Liver (tissue), 9 donors: ENCODE data around the gene FKBP11. TPM values are rescaled to one million over a fixed set of nuclear protein-coding genes. Genes with fewer than 3 reads are reported as not detected.

ENCODE experiments used
- DNase-seq: peaks from one replicate; pipeline ENCODE4 v3.0.0-alpha.2; 2017; ENCODE audit warnings: low spot score
- H3K27ac ChIP-seq, 2 donors: one replicate each; pipeline ENCODE4 v1.7.0; 2013; ENCODE audit warnings: inconsistent platforms in 2 of 2, low read length in 2 of 2, control low read depth in 1 of 2, low read depth in 1 of 2, mild to moderate bottlenecking in 1 of 2
- H3K27me3 ChIP-seq, 4 donors: one replicate each; pipeline versions ENCODE4 v1.6.1 to v1.7.0; 2013; ENCODE audit warnings: low read length in 3 of 4, inconsistent platforms in 1 of 4, mild to moderate bottlenecking in 1 of 4, moderate library complexity in 1 of 4; ENCODE audit not compliant: control insufficient read depth in 4 of 4, insufficient read depth in 4 of 4
- H3K36me3 ChIP-seq, 4 donors: one replicate each; pipeline versions ENCODE4 v1.6.1 to v1.7.0; 2013; ENCODE audit warnings: low read length in 3 of 4, mild to moderate bottlenecking in 3 of 4, low read depth in 1 of 4, moderate library complexity in 1 of 4; ENCODE audit not compliant: control insufficient read depth in 4 of 4, insufficient read depth in 3 of 4
- H3K4me1 ChIP-seq, 4 donors: one replicate each; pipeline versions ENCODE4 v1.6.1 to v1.7.0; 2013; ENCODE audit warnings: low read length in 3 of 4, mild to moderate bottlenecking in 3 of 4, moderate library complexity in 1 of 4; ENCODE audit not compliant: control insufficient read depth in 4 of 4, insufficient read depth in 4 of 4
- H3K4me3 ChIP-seq, 3 donors: one replicate each; pipeline versions ENCODE4 v1.6.1 to v1.7.0; 2013; ENCODE audit warnings: low read length in 3 of 3, control low read depth in 1 of 3, low read depth in 1 of 3, mild to moderate bottlenecking in 1 of 3
- H3K9ac ChIP-seq, 2 donors: one replicate each; pipeline ENCODE4 v1.7.0; 2013; ENCODE audit warnings: low read length in 2 of 2, mild to moderate bottlenecking in 2 of 2, moderate library complexity in 2 of 2, control low read depth in 1 of 2, low read depth in 1 of 2
- H3K9me3 ChIP-seq, 4 donors: one replicate each; pipeline versions ENCODE4 v1.6.1 to v1.7.0; 2013; ENCODE audit warnings: low read length in 3 of 4; ENCODE audit not compliant: control insufficient read depth in 4 of 4
- EGR1 ChIP-seq, 2 donors: IDR thresholded peaks; 2 replicates each; pipeline ENCODE4 v1.6.1; 2016 to 2018; ENCODE audit warnings: antibody characterized with exemption in 2 of 2, low read depth in 2 of 2
- FOXA1 ChIP-seq: IDR thresholded peaks from 2 replicates; pipeline ENCODE4 v1.6.1; 2016; ENCODE audit warnings: antibody characterized with exemption
- FOXA2 ChIP-seq: IDR thresholded peaks from 2 replicates; pipeline ENCODE4 v1.6.1; 2016; ENCODE audit warnings: antibody characterized with exemption
- GABPA ChIP-seq, 2 donors: IDR thresholded peaks in 1 of 2; conservative IDR thresholded peaks in 1 of 2; 2 replicates each; pipeline ENCODE4 v1.6.1; 2016; ENCODE audit warnings: antibody characterized with exemption in 2 of 2, mild to moderate bottlenecking in 1 of 2, moderate library complexity in 1 of 2
- HNF4A ChIP-seq, 2 donors: conservative IDR thresholded peaks; 2 replicates each; pipeline ENCODE4 v1.6.1; 2016; ENCODE audit warnings: antibody characterized with exemption in 2 of 2, mild to moderate bottlenecking in 2 of 2
- JUND ChIP-seq, 2 donors: IDR thresholded peaks; 2 replicates each; pipeline ENCODE4 v1.6.1; 2016; ENCODE audit warnings: antibody characterized with exemption in 2 of 2
- NR2F2 ChIP-seq: IDR thresholded peaks from 2 replicates; pipeline ENCODE4 v1.6.1; 2016; ENCODE audit warnings: antibody characterized with exemption
- RAD21 ChIP-seq, 2 donors: IDR thresholded peaks; 2 replicates each; pipeline ENCODE4 v1.6.1; 2016; ENCODE audit warnings: antibody characterized with exemption in 2 of 2, mild to moderate bottlenecking in 2 of 2
- RXRA ChIP-seq, 2 donors: IDR thresholded peaks; 2 replicates each; pipeline ENCODE4 v1.6.1; 2017 to 2018; ENCODE audit warnings: antibody characterized with exemption in 2 of 2, mild to moderate bottlenecking in 1 of 2
- SP1 ChIP-seq: IDR thresholded peaks from 2 replicates; pipeline ENCODE4 v1.6.1; 2018; ENCODE audit warnings: antibody characterized with exemption, mild to moderate bottlenecking
- TAF1 ChIP-seq: conservative IDR thresholded peaks from 2 replicates; pipeline ENCODE4 v1.6.1; 2016; ENCODE audit warnings: antibody characterized with exemption, mild to moderate bottlenecking
- YY1 ChIP-seq: IDR thresholded peaks from 2 replicates; pipeline ENCODE4 v1.6.1; 2016; ENCODE audit warnings: antibody characterized with exemption, mild to moderate bottlenecking
- WGBS: extraction: QIAGEN DNeasy Blood & Tissue Kit; methylation state at CpG from one replicate; pipeline ENCODE4 v1.1.7; 2013; 5-methylcytosine and 5-hydroxymethylcytosine counted together
- polyA plus RNA-seq, 2 donors: library from polyadenylated mRNA; stranded (reverse) in 1 of 2; unstranded in 1 of 2; fragments of 200-250 nt in 1 of 2; fragments of >200 nt in 1 of 2; fragmentation: Nextera tagmentation in 1 of 2; extraction: Ambion mirVana in 1 of 2; gene quantifications; one replicate each; pipeline versions ENCODE4 v1.2.1 to v1.2.3, GENCODE V29; 2013 to 2015
- total RNA-seq, 2 donors: library from RNA; depleted of rRNA; stranded (reverse); fragments of >200 nt; gene quantifications; one replicate each; pipeline ENCODE4 v1.2.3, GENCODE V29; 2014
- TF ChIP-seq, protein P1 (sequence below): fragments of 150-350 bp; IDR thresholded peaks from 2 replicates; pipeline ENCODE4 v1.5.1; 2017; ENCODE audit warnings: improper control_type of control experiment, low read depth, low read length; ENCODE audit not compliant: missing input control
- TF ChIP-seq, protein P2 (sequence below): IDR thresholded peaks from 2 replicates; pipeline ENCODE4 v1.6.1; 2016; ENCODE audit warnings: antibody characterized with exemption, mild to moderate bottlenecking
- TF ChIP-seq, protein P3 (sequence below): IDR thresholded peaks from 2 replicates; pipeline ENCODE4 v1.6.1; 2016; ENCODE audit warnings: antibody characterized with exemption
- TF ChIP-seq, protein P4 (sequence below): IDR thresholded peaks from 2 replicates; pipeline ENCODE4 v1.6.1; 2016; ENCODE audit warnings: antibody characterized with exemption
- TF ChIP-seq, protein P5 (sequence below): IDR thresholded peaks from 2 replicates; pipeline ENCODE4 v1.6.1; 2016; ENCODE audit warnings: antibody characterized with exemption
- donor health status: healthy.
- donor health status: healthy.
- donor health status: healthy.
- donor health status: healthy.
- donor health status: healthy.

The FKBP11 gene
- total and polyA plus RNA-seq, 4 donors = 28.6 to 162 (median 64.9) TPM

DNA sequence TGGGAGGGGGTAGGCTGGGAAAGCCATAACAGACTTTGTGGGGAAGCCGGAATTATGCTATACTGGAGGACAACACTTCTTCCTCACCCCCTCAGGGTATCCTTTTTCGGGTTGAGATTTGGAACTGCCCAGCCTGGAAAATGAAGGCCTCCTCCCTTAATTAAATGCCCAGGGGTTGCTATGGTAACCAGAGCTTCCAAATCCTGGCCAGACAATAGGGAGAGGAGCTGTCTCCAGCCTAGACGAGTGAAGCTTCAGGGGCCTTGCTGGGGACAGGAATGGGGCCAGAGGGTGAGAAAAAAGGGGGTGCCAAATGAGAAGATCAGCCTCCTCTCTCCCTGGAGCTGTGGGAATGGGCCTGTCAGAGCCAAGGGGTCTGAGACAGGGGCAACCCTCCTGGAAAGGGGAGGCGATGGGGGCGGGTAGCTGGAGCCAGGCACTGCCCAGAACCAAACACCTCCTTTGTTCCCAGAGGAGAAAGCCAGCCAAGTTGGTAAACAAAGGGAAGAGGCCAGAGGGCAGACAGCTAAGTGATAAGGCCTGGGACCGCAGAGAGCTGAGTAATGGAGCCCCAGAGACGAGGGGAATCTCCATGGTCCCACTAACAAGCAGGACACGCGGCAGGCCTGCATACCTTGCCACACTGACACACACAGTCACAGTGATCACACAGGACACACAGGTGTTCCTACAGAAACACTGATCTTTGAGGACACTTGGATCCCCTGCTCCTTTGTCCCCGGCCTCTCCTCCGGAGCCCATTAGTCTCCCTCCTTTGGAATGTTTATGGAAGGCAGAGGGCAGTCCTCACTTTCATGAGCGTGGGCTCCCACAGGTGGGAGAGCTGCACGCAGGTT lies 41.8 kb downstream of the FKBP11 start:
- WGBS = 45% methylated on average over 13 of the region's 13 CpGs
- peaks cover 24 to 44% (median 33%) of the 10 kb centered on the region in 4 donors for H3K4me1 ChIP-seq

More for the DNA sequence above, 41.8 kb downstream of the FKBP11 start:
- H3K27me3 ChIP-seq = no peaks in the 10 kb centered on the region
- DNase-seq = no peak
- peak overlapping the region in 1 of 2 donors; percentile 3 for H3K9ac ChIP-seq
- TF ChIP-seq EGR1 (IDR thresholded peaks at IDR 0.05; ENCODE audit: low read depth in 2 of 2) = no peak
- peak; percentile 54 to 70 for TF ChIP-seq RXRA (IDR thresholded peaks at IDR 0.05)
- TF ChIP-seq, protein P1, sequence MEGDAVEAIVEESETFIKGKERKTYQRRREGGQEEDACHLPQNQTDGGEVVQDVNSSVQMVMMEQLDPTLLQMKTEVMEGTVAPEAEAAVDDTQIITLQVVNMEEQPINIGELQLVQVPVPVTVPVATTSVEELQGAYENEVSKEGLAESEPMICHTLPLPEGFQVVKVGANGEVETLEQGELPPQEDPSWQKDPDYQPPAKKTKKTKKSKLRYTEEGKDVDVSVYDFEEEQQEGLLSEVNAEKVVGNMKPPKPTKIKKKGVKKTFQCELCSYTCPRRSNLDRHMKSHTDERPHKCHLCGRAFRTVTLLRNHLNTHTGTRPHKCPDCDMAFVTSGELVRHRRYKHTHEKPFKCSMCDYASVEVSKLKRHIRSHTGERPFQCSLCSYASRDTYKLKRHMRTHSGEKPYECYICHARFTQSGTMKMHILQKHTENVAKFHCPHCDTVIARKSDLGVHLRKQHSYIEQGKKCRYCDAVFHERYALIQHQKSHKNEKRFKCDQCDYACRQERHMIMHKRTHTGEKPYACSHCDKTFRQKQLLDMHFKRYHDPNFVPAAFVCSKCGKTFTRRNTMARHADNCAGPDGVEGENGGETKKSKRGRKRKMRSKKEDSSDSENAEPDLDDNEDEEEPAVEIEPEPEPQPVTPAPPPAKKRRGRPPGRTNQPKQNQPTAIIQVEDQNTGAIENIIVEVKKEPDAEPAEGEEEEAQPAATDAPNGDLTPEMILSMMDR = no peak
- TF ChIP-seq GABPA (IDR thresholded peaks at IDR 0.05 in 1 of 2, conservative IDR thresholded peaks at IDR 0.05 in 1 of 2) = no peak
- TF ChIP-seq, protein P2, sequence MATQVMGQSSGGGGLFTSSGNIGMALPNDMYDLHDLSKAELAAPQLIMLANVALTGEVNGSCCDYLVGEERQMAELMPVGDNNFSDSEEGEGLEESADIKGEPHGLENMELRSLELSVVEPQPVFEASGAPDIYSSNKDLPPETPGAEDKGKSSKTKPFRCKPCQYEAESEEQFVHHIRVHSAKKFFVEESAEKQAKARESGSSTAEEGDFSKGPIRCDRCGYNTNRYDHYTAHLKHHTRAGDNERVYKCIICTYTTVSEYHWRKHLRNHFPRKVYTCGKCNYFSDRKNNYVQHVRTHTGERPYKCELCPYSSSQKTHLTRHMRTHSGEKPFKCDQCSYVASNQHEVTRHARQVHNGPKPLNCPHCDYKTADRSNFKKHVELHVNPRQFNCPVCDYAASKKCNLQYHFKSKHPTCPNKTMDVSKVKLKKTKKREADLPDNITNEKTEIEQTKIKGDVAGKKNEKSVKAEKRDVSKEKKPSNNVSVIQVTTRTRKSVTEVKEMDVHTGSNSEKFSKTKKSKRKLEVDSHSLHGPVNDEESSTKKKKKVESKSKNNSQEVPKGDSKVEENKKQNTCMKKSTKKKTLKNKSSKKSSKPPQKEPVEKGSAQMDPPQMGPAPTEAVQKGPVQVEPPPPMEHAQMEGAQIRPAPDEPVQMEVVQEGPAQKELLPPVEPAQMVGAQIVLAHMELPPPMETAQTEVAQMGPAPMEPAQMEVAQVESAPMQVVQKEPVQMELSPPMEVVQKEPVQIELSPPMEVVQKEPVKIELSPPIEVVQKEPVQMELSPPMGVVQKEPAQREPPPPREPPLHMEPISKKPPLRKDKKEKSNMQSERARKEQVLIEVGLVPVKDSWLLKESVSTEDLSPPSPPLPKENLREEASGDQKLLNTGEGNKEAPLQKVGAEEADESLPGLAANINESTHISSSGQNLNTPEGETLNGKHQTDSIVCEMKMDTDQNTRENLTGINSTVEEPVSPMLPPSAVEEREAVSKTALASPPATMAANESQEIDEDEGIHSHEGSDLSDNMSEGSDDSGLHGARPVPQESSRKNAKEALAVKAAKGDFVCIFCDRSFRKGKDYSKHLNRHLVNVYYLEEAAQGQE = peak; percentile 71
- peak; percentile 75 to 80 for TF ChIP-seq HNF4A (conservative IDR thresholded peaks at IDR 0.05)
- peak; percentile 79 for TF ChIP-seq NR2F2
- peak; percentile 95 for TF ChIP-seq FOXA1
- TF ChIP-seq, protein P3, sequence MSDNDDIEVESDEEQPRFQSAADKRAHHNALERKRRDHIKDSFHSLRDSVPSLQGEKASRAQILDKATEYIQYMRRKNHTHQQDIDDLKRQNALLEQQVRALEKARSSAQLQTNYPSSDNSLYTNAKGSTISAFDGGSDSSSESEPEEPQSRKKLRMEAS = peak; percentile 46
- TF ChIP-seq, protein P4, sequence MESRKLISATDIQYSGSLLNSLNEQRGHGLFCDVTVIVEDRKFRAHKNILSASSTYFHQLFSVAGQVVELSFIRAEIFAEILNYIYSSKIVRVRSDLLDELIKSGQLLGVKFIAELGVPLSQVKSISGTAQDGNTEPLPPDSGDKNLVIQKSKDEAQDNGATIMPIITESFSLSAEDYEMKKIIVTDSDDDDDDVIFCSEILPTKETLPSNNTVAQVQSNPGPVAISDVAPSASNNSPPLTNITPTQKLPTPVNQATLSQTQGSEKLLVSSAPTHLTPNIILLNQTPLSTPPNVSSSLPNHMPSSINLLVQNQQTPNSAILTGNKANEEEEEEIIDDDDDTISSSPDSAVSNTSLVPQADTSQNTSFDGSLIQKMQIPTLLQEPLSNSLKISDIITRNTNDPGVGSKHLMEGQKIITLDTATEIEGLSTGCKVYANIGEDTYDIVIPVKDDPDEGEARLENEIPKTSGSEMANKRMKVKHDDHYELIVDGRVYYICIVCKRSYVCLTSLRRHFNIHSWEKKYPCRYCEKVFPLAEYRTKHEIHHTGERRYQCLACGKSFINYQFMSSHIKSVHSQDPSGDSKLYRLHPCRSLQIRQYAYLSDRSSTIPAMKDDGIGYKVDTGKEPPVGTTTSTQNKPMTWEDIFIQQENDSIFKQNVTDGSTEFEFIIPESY = peak; percentile 24
- peak; percentile 79 for TF ChIP-seq SP1
- TF ChIP-seq, protein P5, sequence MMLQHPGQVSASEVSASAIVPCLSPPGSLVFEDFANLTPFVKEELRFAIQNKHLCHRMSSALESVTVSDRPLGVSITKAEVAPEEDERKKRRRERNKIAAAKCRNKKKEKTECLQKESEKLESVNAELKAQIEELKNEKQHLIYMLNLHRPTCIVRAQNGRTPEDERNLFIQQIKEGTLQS = no peak
- no peak for TF ChIP-seq TAF1
- TF ChIP-seq YY1 = peak; percentile 88
- TF ChIP-seq RAD21 (IDR thresholded peaks at IDR 0.05) = peak in 1 of 2 donors; percentile 29
- TF ChIP-seq JUND (IDR thresholded peaks at IDR 0.05) = peak in 1 of 2 donors; percentile 69
- peak; percentile 94 for TF ChIP-seq FOXA2
- H3K4me3 ChIP-seq = no peak overlapping the region
- peak overlapping the region; percentile 42 to 70 for H3K27ac ChIP-seq
- no peaks in the 10 kb centered on the region for H3K9me3 ChIP-seq
- no peaks in the 10 kb centered on the region for H3K36me3 ChIP-seq
